B cell (primary cell): Measurements from ENCODE around the gene CDC20B.

ENCODE experiments used
- CTCF ChIP-seq: fragments of 200-600 bp; IDR thresholded peaks from one replicate; pipeline ENCODE4 v1.8.0; 2022; ENCODE audit warnings: antibody characterized with exemption, mild to moderate bottlenecking
- EZH2 ChIP-seq: IDR thresholded peaks from 2 replicates; pipeline ENCODE4 v1.6.1; 2012; ENCODE audit warnings: borderline replicate concordance, low read depth, mild to moderate bottlenecking, moderate library complexity, low read length; ENCODE audit not compliant: insufficient read depth, poor library complexity, severe bottlenecking

DNA sequence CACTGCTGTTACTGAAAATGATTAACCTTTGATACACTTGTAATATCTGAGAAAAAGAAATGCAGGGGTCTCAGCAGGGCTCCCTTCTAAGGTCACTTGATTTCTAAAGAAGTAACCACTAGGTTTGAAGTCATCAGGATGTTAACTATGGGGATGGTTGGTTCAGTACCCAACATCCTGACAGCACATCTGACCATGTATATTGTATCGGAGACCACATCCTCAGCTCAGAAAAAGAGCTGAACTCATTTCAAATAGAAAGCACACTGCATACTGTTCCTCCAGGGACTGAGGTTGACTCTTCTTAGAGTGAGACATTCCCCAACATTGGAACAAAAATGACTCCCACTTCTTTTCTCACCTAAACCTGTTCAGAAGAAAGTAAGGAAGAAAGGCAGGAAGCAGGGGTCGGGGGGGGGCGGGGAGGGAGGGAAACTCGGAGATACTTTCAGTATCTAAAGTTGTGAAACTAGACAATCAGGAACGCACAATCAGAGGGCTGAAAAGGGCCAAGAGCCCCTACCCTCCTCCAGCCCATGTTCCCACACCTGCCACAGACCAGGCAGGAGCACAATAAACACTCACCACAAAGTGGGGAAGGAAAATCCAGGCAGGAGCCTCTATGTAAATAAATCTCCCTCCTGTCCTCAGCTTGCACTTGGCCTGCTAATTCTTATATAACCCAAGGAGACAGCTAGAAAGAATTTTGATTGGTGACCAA, 71.3 kb downstream of the CDC20B start:
- TF ChIP-seq CTCF (no peak), EZH2 (no peak)
